OCI-M1 (cell line): Measurements from ENCODE around the gene EPHA1.
"Not testable (repeated sequence)": the region's sequence is repeated elsewhere in the genome, so short reads cannot be mapped to it uniquely, and the experiment has no call there.

Experiments
- DNase-seq: peaks from one replicate; lab custom pipeline; 2025; lab: John Stamatoyannopoulos, UW

The EPHA1 gene

DNA sequence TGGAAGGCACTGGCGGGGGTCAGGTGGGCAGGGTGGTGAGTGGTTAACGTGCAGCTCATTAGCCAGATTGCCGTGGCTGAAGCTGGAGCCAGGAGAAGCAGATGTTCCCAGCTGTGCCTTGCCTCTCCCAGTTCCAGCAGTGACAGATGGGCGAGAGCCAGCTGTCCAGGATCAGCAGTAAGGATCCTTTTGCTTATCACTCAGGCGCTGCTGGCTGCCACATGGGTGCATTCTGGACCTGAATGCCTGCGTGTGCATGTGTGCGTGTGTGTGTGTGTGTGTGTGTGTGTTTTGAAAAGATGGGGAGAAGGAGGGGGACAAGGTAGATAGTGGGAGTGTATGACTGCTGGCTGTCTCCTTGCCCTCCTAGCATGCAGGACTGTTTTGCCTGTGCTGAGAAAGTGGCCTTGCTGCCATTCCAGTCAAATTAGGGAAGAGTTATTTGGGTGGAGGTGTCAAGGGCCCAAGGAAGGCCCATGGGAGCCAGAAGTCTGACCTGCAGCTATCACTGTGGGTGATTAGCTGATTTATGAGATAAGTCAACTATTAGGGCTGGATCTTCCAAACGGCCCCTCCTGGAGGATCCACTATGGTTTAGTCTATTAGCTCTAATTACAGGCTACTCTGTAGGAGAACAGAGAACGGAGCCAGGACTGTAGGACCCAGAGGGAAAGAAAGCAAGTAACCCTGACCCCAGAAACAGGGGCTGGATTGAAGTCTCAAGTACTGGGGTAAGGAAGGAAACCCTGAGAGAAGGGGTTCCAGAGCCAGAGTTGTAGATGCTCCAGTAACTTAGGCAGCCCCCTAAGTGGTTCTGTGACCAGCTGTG, 3.3 kb downstream of the EPHA1 start:
- no peak for DNase-seq

DNA sequence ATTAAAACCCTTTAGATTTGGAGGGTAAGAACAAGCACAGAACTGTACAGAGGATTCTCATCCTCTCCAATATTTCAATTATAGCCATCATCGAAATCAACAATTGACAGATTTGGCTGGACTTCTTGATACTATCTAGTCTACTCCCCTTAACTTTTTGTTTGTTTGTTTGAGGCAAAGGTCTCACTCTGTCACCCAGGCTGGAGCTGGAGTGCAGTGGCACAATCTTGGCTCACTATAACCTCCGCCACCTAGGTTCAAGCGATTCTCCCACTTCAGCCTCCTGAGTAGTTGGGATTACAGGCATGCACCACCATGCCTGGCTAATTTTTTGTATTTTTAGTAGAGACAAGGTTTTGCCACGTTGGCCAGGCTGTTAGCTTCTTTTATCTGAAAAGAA, 6.4 kb downstream of the EPHA1 start:
- DNase-seq = not testable (repeated sequence)

DNA sequence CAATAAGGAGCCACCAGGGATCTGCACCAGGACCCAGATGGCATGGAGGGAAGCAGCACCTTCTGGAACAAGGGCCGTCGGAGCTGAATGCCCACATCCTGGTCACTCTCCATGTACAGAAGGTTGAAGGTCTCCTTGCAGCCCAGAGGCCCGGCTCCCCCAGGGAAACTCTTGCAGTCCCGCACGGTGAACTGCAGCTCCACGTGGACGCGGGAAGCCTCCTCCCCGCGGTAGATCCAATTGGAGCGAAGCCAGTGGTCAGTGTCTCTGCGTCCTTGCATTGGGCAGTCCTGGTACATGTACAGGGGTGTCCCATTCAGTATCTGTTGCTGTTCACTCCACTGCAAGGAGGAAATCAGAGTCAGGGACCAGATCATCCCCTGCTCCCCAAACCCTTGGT, 7.4 kb downstream of the EPHA1 start:
- DNase-seq = no peak

DNA sequence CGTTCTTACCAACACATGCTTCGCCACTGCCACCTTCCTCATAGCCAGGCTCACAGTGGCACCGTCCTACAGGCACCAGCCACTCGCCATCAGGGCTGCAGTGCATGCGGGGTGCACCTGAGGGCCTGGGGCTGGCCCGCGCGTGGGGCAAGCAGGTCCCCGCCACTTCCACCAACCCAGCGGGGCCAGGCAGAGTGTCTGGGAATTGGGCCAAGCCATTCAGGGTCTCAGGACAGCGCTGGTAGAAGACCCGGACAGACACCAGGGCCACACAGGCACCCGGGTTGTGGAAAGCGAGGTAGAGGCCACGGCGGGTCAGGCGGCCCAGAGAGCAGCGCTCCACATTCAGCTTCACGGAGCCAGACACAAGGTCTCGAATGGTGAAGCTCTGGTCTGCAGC, 9.0 kb downstream of the EPHA1 start:
- no peak for DNase-seq

DNA sequence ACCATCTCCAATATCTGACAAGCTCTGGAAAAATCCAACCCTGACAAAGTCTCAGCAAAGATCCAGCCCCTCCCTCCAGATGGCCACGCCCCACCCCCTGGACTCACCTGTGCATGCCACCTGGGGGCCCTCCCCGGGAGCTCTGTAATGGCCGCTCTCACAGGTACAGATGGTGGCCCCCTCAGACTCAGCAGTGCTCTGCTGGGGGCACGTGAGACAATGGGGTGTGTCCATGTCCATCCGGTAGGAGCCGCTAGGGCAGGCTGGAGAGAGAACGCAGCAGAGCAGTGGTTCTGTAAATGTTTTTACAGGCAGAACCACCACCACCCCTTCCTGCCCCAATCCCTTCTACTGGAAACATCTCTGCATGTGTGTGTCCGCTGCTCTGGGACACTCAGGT, 9.5 kb downstream of the EPHA1 start:
- DNase-seq = no peak

DNA sequence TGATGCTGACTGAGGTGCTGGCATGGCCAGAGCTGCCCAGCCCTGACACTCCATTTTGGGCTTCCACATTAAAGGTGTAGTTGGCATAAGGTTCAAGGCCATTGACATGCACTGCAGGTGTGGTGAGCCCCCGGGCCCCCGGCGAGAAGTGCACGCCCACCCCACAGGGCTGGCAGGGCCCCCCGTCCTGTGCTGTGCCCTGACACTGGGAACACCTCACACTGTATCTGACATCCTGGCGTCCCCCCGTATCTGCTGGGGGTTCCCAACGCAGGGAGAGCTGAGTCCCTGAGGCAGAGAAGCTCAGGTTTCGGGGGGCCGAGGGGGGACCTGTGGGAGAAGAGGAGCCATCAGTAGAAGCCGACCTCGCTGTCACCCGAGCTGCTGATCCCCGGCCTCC, 10.0 kb downstream of the EPHA1 start:
- no peak for DNase-seq

DNA sequence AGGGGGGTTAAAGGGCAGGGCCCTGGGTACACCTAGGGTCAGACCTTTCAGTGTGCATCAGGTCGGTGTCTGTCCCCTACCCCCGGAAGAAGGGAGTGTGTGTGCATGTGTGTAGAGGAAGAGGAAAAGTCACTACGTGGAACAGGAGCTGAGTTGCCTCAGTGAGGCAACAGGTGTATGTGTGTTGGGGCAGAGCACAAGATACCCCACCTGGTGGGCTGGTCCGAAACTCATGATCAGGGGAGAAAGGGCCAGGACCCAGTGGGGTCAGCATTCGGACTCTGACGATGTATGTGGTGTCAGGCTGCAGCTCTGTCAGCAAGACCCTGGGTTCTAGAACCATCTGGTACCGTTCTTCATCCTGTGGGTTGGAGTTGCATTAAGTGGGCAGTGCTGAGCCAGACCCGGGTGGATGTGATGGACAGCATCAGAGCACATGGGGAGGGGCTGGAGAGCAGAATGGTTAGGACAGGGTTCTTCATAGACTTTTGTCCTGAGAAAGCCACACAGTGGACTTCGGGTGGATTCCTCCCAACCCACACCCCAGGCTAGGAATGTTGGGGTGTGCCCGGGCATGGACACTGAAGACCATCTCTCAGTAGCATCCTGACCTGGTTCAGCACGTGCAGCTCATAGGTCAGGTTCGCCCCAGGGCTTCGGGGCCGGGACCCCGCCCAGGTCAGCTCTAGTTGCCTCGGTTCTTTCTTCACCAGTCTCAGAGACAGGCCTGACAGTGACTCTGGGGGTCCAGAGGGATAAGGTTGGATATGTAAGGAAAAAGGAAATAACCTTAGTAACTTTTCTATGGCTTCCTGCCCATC, 10.7 kb downstream of the EPHA1 start:
- DNase-seq = no peak

DNA sequence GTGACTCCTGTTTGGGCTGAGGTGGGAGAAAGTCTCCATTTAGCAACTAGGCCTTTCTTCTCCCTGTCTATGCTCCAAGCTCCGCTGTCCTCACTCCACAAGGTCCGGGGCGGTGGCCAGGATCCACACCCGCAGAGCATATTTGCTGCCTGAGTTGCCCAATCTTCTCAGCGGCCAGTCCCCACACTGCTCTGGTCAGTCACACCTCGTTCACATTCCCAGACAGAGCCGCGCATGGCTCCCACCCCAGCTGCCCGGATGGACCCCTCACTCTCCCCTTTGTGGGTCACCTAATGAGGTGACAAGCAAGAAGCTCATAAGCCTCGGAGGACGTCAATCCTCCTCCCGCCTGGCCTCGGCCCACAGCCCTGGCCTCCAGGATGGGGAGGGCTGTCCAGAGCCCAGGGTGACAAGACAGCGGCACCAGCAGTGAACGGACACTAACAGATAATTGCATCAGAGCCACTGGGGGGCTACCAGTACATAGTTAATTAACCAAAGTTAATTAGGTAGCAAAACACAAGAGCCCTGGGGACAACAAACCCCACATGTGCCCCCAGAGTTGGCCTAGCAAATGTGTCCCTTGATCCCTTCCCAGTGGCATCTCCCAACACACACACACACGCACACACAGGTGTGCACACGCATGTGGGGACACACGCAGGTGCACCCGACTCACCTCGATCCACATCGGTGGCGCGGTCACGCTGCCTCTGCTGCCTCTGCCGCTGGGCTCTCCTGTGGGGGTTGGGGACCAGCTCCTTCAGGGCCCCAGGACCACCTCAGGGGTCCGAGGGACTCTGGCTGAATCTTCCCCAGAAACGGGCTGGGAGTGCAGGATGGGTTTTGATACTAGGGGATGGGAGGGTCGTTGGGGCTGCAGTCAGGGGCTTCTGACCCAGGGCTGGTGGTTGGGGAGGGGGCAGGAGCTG, 11.8 kb downstream of the EPHA1 start:
- DNase-seq = no peak

DNA sequence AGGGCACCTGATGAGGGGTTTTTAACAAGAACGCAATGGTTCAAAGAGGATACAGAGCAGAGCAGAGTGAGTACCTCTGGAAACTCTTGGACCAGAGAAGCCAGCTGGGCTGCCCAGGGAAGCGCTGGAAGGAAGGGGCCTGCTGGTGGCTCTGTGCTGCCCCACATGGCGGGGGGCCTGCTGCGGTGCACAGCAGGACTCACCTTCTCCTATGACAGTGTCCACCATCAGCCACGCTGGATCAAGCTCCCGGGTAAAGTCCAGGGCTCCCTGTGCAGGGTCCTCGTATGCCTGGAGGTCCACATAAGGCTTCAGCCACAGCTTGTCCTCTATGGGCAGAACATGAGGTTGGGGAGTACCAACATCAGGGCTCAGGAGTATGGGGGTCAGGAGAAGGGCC, 12.5 kb downstream of the EPHA1 start:
- DNase-seq = no peak

DNA sequence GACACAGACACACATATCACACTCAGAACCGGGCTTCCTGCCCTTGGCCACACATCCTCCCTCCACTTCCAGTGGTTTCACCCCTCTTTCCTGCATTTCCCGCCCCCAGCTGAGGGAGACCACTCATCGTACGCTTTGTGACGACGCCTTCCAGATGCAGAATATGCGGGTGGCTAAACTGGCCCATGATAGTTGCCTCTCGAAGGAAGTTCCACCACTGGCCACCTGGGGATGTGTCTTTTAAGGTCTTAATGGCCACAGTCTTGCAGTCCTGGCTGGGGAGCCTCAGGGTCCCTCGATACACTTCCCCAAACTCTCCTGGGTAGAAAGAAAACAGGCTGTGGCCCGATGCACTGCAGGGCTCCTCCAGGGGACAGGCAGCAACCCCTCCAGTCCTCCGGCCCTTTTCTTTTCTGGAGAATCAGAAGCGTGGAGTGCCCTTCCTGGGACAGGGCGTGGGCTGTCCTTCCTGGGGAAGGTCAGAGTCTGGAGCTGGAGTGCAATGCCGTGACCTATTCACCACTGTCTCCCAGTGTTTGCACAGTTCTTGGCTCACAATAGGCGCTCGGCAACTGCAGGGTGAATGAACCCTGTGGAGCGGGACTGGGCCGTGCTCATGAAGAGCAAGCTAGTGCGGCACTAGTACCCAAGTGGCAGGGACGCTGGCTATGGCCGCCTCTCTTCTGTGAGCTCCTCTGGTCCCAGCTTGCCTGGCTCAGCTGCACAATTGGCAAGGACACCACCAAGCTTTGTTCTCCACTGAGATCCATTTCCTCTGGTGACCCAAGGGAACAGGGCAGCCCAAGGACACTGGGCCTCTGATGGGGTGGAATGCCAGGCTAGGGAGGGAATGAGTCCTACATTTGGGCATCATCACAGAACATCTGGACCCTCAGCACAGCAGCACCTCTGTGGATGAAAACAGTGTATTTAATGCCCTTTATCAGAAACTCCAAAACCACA, 13.2 kb downstream of the EPHA1 start:
- no peak for DNase-seq

DNA sequence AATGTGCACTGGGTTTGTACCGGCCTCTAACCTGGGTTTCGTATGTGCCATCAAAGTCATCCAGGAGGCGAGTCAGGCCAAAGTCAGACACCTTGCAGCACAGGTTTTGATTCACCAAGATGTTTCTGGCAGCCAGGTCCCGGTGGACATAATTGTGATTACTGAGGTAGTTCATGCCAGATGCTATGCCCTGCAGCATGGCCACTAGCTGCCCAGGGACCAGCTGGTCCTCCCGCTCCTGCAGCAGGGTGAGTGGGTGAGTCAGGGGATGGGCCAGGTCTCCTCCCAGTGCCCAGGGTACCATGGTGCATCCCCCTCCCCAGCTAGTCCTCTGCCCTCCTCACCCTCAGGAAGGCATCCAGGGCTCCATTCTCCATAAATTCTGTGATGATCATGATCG, 13.9 kb downstream of the EPHA1 start:
- DNase-seq = no peak

DNA sequence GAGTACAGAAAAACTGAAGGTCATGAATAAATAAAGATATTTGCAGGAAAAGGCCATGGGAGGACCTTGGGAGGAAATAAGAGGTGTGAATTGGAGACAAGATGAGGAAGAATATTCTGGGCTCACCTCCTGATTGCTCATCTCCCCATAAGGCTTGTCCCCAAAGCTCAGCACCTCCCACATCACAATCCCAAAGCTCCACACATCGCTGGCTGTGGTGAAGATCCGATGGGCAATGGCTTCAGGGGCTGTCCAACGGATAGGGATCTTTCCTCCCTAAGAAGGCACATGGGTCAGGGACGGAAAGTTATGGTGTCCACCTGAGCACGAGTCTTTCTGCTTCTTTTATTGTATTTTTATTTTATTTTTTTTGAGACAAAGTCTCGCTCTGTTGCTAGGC, 14.6 kb downstream of the EPHA1 start:
- DNase-seq = no peak

DNA sequence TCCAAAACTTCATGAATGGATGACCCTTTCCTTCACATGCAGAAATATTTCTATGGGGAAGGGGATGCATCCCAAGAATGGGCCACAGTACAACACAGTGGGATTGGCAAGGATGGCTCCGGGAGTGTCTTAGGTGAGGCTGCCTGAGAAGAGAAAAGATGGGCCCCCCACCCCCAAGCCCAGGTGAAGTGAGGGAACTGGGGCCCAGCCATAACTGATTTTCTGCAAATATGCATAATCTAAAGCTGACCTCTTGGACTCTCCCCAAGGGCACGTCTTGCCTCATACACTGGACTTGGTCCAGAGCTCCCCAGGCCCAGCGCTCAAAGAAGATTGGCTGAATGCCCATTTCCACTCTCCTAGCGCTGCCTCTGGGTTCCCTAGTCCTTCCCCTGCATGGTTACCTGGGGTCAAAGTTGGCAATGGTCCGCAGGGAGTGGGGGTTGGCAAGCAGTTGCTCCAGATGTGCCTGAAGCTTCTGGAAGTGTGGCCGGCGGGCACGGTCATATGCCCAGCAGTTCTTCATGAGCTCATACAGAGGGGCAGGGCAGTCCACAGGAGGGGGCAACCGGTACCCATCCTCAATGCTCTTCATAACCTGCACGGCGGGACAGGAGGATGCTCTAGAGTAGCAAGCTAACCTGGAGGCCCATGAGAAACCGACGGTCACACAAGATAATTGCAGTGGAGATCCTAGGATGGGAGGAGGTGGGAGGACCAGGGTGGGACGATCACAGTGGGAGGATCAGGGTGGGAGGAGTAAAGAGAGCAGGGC, 15.2 kb downstream of the EPHA1 start:
- no peak for DNase-seq

DNA sequence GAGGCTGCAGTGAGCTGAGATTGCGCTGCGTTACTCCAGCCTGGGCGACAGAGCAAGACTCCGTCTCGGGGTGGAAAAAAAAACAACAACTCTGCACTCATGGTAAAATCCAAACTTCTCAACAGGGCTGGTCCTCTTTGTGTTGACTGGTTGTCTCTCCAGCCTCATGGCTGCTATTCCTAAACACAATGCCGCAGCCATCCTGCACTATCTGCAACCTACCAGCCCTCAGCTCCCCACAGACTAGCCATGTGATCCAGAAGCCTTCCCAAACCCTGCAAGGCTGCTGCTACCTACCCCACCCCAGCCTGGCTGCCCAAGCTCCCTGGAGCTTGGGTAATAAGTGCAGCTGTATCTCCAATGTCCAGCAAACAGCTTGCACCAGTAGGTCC, 15.8 kb downstream of the EPHA1 start:
- no peak for DNase-seq

DNA sequence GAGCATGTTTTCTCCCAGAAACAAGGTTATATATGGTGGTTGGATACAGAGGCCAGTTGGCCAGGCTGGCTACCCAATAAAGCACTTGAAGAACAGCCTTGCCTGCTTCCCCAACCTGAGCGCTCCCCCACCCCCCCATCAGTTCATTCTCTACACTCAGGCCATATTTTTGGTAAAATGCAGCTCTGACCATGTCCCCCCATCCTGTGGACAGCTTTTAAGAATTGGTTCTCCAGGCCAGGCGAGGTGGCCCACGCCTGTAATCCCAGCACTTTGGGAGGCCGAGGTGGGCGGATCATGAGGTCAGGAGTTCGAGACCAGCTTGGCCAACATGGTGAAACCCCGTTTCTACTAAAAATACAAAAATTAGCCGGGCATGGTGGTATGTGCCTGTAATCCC, 16.2 kb downstream of the EPHA1 start:
- DNase-seq = not testable (repeated sequence)

DNA sequence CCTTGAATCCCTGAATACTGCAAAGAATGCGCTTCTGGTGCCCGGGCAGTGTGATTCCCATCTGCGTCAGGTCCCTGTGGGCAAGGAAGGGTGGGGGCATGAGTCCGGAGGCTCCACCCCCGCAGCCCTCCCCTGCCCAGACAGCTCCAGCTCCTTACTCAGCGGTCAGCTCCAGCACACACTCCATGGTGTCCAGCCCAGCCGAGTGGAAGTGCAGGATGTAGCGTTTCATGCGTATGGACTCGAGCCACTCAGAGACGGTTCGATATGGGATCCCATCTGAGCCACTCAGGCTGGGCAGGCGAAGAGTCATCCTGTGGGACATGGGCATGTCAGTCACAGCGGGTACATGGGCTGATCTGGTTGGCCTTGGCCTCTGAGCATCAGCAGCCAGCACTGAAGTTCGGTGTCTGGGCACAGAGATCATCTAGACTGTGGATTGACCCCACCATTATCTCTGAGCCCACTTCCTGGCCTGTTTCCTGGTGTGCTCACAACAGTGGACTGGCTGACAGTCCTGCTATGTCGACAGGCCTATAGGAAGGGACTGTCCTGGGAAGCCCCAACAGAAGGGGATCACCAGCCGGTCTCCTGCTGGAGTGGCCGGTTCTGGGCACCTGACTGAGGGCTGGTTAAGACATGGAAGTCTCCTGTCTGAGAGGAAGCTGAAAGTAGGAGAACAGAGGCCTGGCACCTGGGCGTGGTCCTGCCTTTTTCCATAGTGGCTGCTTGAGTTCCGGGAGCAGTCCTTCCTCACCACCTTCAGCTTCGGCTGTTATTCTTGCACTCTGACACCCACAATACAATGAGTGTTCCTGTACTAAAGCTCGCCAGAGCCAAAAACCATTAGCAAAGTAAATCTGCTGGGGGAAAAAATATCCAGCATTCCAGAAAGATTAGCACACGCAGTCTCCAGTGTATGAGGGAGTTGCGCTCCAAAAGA, 16.9 kb downstream of the EPHA1 start:
- no peak for DNase-seq

DNA sequence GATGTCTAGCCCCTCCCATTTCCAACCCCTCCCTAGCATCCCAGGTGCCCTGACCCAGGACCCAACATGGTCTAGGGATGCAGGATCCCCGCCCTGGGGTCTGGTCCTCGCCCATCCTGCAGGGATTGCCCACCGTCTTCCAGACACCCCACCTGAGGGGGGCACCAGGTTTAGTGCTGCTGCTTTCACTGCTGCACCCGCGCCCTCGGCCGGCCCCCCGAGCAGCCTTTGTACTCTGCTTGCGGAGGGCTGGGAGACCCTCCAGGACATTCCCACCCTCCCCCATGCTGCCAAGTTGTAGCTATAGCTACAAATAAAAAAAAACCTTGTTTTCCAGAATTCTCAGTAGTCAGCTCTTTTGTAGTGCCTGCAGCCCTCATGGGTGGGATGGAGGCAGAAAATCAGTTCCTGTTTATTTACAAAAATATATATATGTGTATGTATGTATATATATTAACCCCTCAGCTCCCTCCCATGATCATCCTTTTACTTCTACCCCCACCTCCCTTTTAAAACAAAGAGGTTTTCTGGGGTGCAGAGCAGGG, 17.8 kb downstream of the EPHA1 start:
- no peak for DNase-seq

DNA sequence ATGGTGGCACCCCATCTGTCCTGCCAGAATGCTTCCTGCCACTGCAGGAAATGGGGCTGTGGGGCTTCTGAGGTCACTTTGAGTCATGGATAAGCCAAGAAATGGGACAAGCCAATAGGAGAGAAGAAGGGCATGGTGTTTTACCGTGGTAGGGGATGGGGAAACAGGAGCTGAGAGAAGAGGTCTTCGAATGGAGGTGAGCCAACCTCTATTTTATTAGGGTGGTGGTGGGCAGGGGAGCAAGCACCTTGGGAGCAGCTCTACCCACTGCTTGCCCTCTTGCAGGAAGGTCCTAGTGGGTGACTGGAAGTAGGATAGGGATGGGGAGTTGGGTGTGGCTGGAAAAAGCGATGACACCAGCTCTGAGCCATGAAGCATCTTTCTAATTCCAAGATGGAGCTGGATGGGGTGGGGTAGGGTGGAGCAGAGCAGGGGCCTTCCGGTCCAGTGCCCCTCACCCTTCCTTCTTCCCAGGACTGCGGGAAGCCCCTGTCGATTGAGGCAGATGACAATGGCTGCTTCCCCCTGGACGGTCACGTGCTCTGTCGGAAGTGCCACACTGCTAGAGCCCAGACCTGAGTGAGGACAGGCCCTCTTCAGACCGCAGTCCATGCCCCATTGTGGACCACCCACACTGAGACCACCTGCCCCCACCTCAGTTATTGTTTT, 18.4 kb downstream of the EPHA1 start:
- no peak for DNase-seq
